ENCODE results near the gene NHSL2. TPM values are rescaled to one million over a fixed set of nuclear protein-coding genes. Genes with fewer than 3 reads are reported as not detected.

NHSL2 gene
- total RNA-seq, 2 donors from 2014 or later, result 1.6 to 2.9 TPM

GRCh38 chrX:72142794-72143608, 232.4 kb downstream of the NHSL2 start:
- ATAC-seq, result no peak
- Histone ChIP-seq H3K27me3 (no peaks in the 10 kb centered on the region), H3K36me3 (replicated peaks in 1 of 2; ENCODE audit: insufficient read depth in 1 of 2, low read depth in 2 of 2) (no peaks in the 10 kb centered on the region), H3K27ac (no peak overlapping the region), H3K4me3 (no peak overlapping the region), H3K4me1 (no peaks in the 10 kb centered on the region), H3K9me3 (no peaks in the 10 kb centered on the region)
- 57 to 58% methylated on average over 4 to 10 of the region's 11 CpGs for WGBS, 2 donors
- TF ChIP-seq CTCF (IDR thresholded peaks at IDR 0.05), result no peak
- no peak for TF ChIP-seq POLR2A (IDR thresholded peaks at IDR 0.05)
- no peak for DNase-seq
- intact Hi-C loops (cut with DNase I), result no loop called here

GRCh38 chrX:72143609-72143907, 232.9 kb downstream of the NHSL2 start:
- WGBS, 2 donors, result 46 to 65% methylated on average over 2 of the region's 2 CpGs
- intact Hi-C loops (cut with DNase I), result no loop called here
- Histone ChIP-seq H3K27me3 (no peaks in the 10 kb centered on the region), H3K4me1 (no peaks in the 10 kb centered on the region), H3K36me3 (replicated peaks in 1 of 2; ENCODE audit: insufficient read depth in 1 of 2, low read depth in 2 of 2) (no peaks in the 10 kb centered on the region), H3K4me3 (no peak overlapping the region), H3K9me3 (no peaks in the 10 kb centered on the region), H3K27ac (no peak overlapping the region)
- TF ChIP-seq POLR2A (IDR thresholded peaks at IDR 0.05), result no peak
- no peak for TF ChIP-seq CTCF (IDR thresholded peaks at IDR 0.05)
- ATAC-seq, result no peak
- no peak for DNase-seq

- TF ChIP-seq POLR2A (IDR thresholded peaks at IDR 0.05) (no peak), CTCF (IDR thresholded peaks at IDR 0.05) (no peak)
- Histone ChIP-seq H3K4me3 (no peak overlapping the region), H3K9me3 (no peaks in the 10 kb centered on the region), H3K27ac (no peak overlapping the region), H3K36me3 (replicated peaks in 1 of 2; ENCODE audit: insufficient read depth in 1 of 2, low read depth in 2 of 2) (no peaks in the 10 kb centered on the region), H3K4me1 (no peaks in the 10 kb centered on the region), H3K27me3 (no peaks in the 10 kb centered on the region)
- ATAC-seq, result no peak
- 41% methylated on average over 2 of the region's 2 CpGs; no CpG with 5 or more reads in 1 of the 2 donors for WGBS, 2 donors
- DNase-seq, result no peak
- intact Hi-C loops (cut with DNase I), result no loop called here
Observed at GRCh38 chrX:72145181-72145580, 234.5 kb downstream of the NHSL2 start.

- Histone ChIP-seq H3K9me3 (no peaks in the 10 kb centered on the region), H3K27me3 (no peaks in the 10 kb centered on the region), H3K4me3 (no peak overlapping the region), H3K4me1 (no peaks in the 10 kb centered on the region), H3K36me3 (replicated peaks in 1 of 2; ENCODE audit: insufficient read depth in 1 of 2, low read depth in 2 of 2) (no peaks in the 10 kb centered on the region), H3K27ac (no peak overlapping the region)
- intact Hi-C loops (cut with DNase I), result no loop called here
- TF ChIP-seq CTCF (IDR thresholded peaks at IDR 0.05) (no peak), POLR2A (IDR thresholded peaks at IDR 0.05) (no peak)
- no peak for DNase-seq
- no peak for ATAC-seq
- WGBS, 2 donors, result 68 to 72% methylated on average over 2 of the region's 2 CpGs
Observed at GRCh38 chrX:72146527-72146926, 235.9 kb downstream of the NHSL2 start.

- TF ChIP-seq POLR2A (IDR thresholded peaks at IDR 0.05), result no peak
- TF ChIP-seq CTCF (IDR thresholded peaks at IDR 0.05), result no peak
- H3K36me3 ChIP-seq (replicated peaks in 1 of 2; ENCODE audit: insufficient read depth in 1 of 2, low read depth in 2 of 2), result no peaks in the 10 kb centered on the region
- H3K9me3 ChIP-seq, result no peaks in the 10 kb centered on the region
- intact Hi-C loops (cut with DNase I), result no loop called here
- no peak overlapping the region for H3K4me3 ChIP-seq
- H3K4me1 ChIP-seq, result no peaks in the 10 kb centered on the region
- no peak for DNase-seq
- ATAC-seq, result no peak
- no peak overlapping the region for H3K27ac ChIP-seq
- 50 to 76% methylated on average over 1 to 3 of the region's 3 CpGs for WGBS, 2 donors
- H3K27me3 ChIP-seq, result no peaks in the 10 kb centered on the region
Observed at GRCh38 chrX:72158773-72159172, 248.1 kb downstream of the NHSL2 start.

Measured in body of pancreas (tissue), 4 donors.